Smooth muscle cell (in vitro differentiated cells): ENCODE measurements around the gene RGS14. TPM values are rescaled to one million over a fixed set of nuclear protein-coding genes. Genes with fewer than 3 reads are reported as not detected.

Source experiments
- DNase-seq: peaks from one replicate; lab custom pipeline; 2025; ENCODE audit not compliant: unreplicated experiment; lab: John Stamatoyannopoulos, UW
- H2AFZ ChIP-seq: fragments of 200-600 bp; sonication (generic); 2 replicates; pipeline ENCODE4 v1.6.0; 2016; ENCODE audit warnings: antibody characterized with exemption, low read depth, mild to moderate bottlenecking
- H3F3A ChIP-seq: fragments of 200-600 bp; sonication (generic); 2 replicates; pipeline ENCODE4 v1.6.0; 2017; ENCODE audit warnings: antibody characterized with exemption, low read depth
- H3K27ac ChIP-seq: fragments of 200-600 bp; sonication (generic); 2 replicates; pipeline ENCODE4 v1.5.1; 2016; ENCODE audit warnings: low read depth, mild to moderate bottlenecking
- H3K27me3 ChIP-seq: fragments of 200-600 bp; sonication (generic); 2 replicates; pipeline ENCODE4 v1.6.1; 2016; ENCODE audit warnings: low read depth, mild to moderate bottlenecking
- H3K36me3 ChIP-seq: fragments of 200-600 bp; sonication (generic); 2 replicates; pipeline ENCODE4 v1.5.1; 2016; ENCODE audit warnings: low read depth
- H3K4me1 ChIP-seq: fragments of 200-600 bp; sonication (generic); 2 replicates; pipeline ENCODE4 v1.5.1; 2016; ENCODE audit warnings: low read depth
- H3K4me2 ChIP-seq: fragments of 200-600 bp; sonication (generic); 2 replicates; pipeline ENCODE4 v1.6.0; 2016; ENCODE audit warnings: mild to moderate bottlenecking
- H3K4me3 ChIP-seq: fragments of 200-600 bp; sonication (generic); 2 replicates; pipeline ENCODE4 v1.5.1; 2016; ENCODE audit warnings: mild to moderate bottlenecking
- H3K79me2 ChIP-seq: fragments of 200-600 bp; sonication (generic); 2 replicates; pipeline ENCODE4 v1.6.0; 2016; ENCODE audit warnings: low read depth, mild to moderate bottlenecking
- H3K9ac ChIP-seq: fragments of 200-600 bp; sonication (generic); 2 replicates; pipeline ENCODE4 v1.6.0; 2016; ENCODE audit warnings: low read depth
- H3K9me3 ChIP-seq: fragments of 200-600 bp; sonication (generic); replicated peaks from 2 replicates; pipeline ENCODE4 v1.5.1; 2016; ENCODE audit warnings: low read depth
- H4K20me1 ChIP-seq: fragments of 200-600 bp; sonication (generic); 2 replicates; pipeline ENCODE4 v1.6.0; 2016; ENCODE audit warnings: low read depth
- CTCF ChIP-seq: fragments of 200-600 bp; sonication (generic); IDR thresholded peaks from 2 replicates; pipeline ENCODE4 v1.5.1; 2017; ENCODE audit warnings: borderline replicate concordance, mild to moderate bottlenecking, antibody characterized with exemption; ENCODE audit not compliant: insufficient read depth, poor library complexity, severe bottlenecking
- WGBS: methylation state at CpG from one replicate; pipeline ENCODE4 v1.1.7; 2016; ENCODE audit warnings: low lambda C conversion rate; 5-methylcytosine and 5-hydroxymethylcytosine counted together
- polyA plus RNA-seq: library from polyadenylated mRNA; unstranded; fragments of >200 nt; fragmentation: Nextera tagmentation; extraction: Ambion mirVana; gene quantifications from 2 replicates; pipeline ENCODE4 v1.2.1, GENCODE V29; 2016
- total RNA-seq: library from RNA; depleted of rRNA; stranded (reverse); fragments of >200 nt; gene quantifications from 2 replicates; pipeline ENCODE4 v1.2.3, GENCODE V29; 2014

The RGS14 gene
- total and polyA plus RNA-seq, 2 experiments from 2014 or later = 6.0 to 23.3 TPM

DNA sequence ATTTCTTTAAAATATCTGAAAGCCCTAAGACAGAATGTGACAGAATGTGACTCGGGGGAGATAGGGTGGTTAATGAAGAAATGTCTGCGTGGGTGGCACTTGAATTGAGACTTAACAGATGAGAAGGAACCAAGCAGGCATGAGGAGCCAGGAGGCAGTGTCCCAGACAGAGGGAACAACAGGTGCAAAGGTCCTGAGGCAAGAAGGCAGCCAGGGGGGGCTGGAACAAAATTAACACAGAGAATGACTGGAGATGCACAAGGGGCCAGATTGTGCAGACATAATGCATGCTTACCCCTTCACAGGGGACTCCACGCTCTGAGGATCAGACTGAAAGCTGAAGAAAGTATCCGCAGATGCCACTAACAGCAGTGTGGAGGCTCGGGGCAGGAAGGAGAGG is 8.0 kb upstream of the RGS14 start:
- H4K20me1 ChIP-seq = peaks cover 42% of the 10 kb centered on the region
- no peak overlapping the region for H2AFZ ChIP-seq
- no peaks in the 10 kb centered on the region for H3K9me3 ChIP-seq
- 94% methylated on average over 5 of the region's 5 CpGs for WGBS
- no peak overlapping the region for H3K9ac ChIP-seq
- peaks cover 12% of the 10 kb centered on the region for H3K4me1 ChIP-seq
- no peak overlapping the region for H3K4me3 ChIP-seq
- peaks cover 63% of the 10 kb centered on the region for H3K79me2 ChIP-seq
- no peak for TF ChIP-seq CTCF
- no peaks in the 10 kb centered on the region for H3K27me3 ChIP-seq
- H3K27ac ChIP-seq = no peak overlapping the region
- H3K36me3 ChIP-seq = no peaks in the 10 kb centered on the region
- H3F3A ChIP-seq = no peaks in the 10 kb centered on the region
- DNase-seq = no peak
- H3K4me2 ChIP-seq = peak overlapping the region; percentile 92

- H3K79me2 ChIP-seq = peaks cover 52% of the 10 kb centered on the region
- DNase-seq = no peak
Measured at GRCh38 chr5:177350776-177351391, 6.8 kb upstream of the RGS14 start.

DNA sequence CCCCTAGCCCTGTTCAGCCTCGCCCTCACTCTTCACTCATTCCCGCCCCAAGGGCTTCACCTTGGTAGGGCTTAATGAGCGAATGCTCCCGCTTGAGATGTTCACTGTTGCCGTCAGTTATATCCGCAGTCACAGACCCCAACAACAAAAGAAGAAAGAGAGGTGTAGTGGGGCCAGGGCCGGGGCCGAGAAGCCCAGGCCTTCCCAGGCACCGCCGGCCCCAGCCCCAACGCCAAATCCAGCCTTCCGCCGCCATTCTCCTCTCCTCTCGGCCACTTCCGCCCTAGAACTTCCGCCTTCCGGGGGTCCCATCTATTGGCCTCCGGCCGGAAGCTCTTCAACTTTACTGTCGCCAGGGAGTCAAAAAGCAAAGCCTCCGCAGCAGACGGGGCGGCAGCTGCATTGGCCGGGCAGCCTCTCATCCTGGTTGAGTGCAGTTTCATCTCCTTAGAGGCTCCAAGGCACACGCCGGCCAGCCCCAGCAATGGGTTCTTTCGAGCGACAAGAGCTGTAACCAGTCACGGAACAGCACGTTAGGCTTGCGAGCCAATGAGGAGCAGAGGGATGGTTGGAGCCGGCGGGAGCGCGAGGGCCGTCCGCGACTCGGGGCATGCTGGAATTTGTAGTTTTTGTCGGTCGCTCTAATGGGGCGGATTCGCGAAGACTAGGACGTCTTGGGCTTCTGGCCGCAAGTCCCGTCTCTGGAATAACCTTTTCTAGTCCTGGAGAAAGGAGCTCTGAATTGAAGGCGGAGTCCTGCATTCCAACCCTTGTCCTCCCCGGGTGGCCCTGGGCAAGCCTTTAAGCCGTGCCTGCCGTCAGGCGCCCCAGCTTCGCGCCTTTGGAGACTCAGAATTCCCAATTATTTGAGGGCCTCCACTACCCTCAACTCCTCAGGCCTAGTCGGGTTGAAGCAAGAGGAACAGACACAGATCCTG is 6.1 kb upstream of the RGS14 start, which contains the start of gene LMAN2:
LMAN2 (minus strand) TSS at position 277 of the 938 bp plus-strand sequence; CDS start at position 256, 21 bp downstream.
- Histone ChIP-seq H3K9me3 (no peaks in the 10 kb centered on the region), H3K27me3 (no peaks in the 10 kb centered on the region), H3K36me3 (no peaks in the 10 kb centered on the region), H3F3A (no peaks in the 10 kb centered on the region), H3K27ac (peak within 1 kb of the TSS; percentile 85), H3K4me1 (peaks cover 12% of the 10 kb centered on the region), H3K79me2 (peaks cover 44% of the 10 kb centered on the region), H3K4me2 (peak within 1 kb of the TSS; percentile 92), H2AFZ (peak within 1 kb of the TSS; percentile 88), H4K20me1 (peaks cover 23% of the 10 kb centered on the region), H3K9ac (peak within 1 kb of the TSS; percentile 89), H3K4me3 (peak within 1 kb of the TSS; percentile 78)
- WGBS = 7% methylated on average over 55 of the region's 55 CpGs
- TF ChIP-seq CTCF = no peak
- DNase-seq = peak; percentile 59

More at GRCh38 chr5:177350776-177351391, 6.8 kb upstream of the RGS14 start:
- Histone ChIP-seq H3K36me3 (no peaks in the 10 kb centered on the region), H3K4me2 (peak overlapping the region; percentile 92), H3K9ac (peak overlapping the region; percentile 89), H2AFZ (peak overlapping the region; percentile 88), H3F3A (no peaks in the 10 kb centered on the region), H3K4me1 (peaks cover 12% of the 10 kb centered on the region), H3K4me3 (peak overlapping the region; percentile 78), H4K20me1 (peaks cover 31% of the 10 kb centered on the region), H3K27me3 (no peaks in the 10 kb centered on the region), H3K9me3 (no peaks in the 10 kb centered on the region), H3K27ac (peak overlapping the region; percentile 85)
- no peak for TF ChIP-seq CTCF
- 20% methylated on average over 19 of the region's 19 CpGs for WGBS
